GM18499 (cell line): Measurements from ENCODE around the gene ALAS2.
"Not testable (repeated sequence)": the region's sequence is repeated elsewhere in the genome, so short reads cannot be mapped to it uniquely, and the experiment has no call there.

Source experiments
- ATAC-seq: cut with Tn5 transposase; IDR thresholded peaks from one replicate; pipeline ENCODE4 v1.9.1; 2021; ENCODE audit warnings: moderate number of reproducible peaks; ENCODE audit not compliant: insufficient read depth, unreplicated experiment

ALAS2 gene

GRCh38 chrX:55030271-55031205 lies at the start of gene ALAS2:
TSS of gene ALAS2 (minus strand) at chrX:55030977. CDS start at chrX:55026000, 4,977 bp downstream.
- ATAC-seq = no peak

- no peak for ATAC-seq
Measured at GRCh38 chrX:55074851-55075467, 44.2 kb upstream of the ALAS2 start, which contains the start of gene PAGE2B. TSS of gene PAGE2B (plus strand) at chrX:55075030. CDS start at chrX:55076042, 1,012 bp downstream.

- ATAC-seq = no peak
Measured at GRCh38 chrX:55072286-55072685, 41.5 kb upstream of the ALAS2 start.

GRCh38 chrX:55067180-55067579 lies 36.4 kb upstream of the ALAS2 start:
- not testable (repeated sequence) for ATAC-seq

- no peak for ATAC-seq
Measured at GRCh38 chrX:55057675-55058249, 27.0 kb upstream of the ALAS2 start.

- ATAC-seq = no peak
Measured at GRCh38 chrX:55056820-55057674, 26.3 kb upstream of the ALAS2 start.

GRCh38 chrX:55050599-55050998 lies 19.8 kb upstream of the ALAS2 start:
- not testable (repeated sequence) for ATAC-seq

- no peak for ATAC-seq
Measured at GRCh38 chrX:55041514-55041913, 10.7 kb upstream of the ALAS2 start.

- ATAC-seq = no peak
Measured at GRCh38 chrX:55039471-55039870, 8.7 kb upstream of the ALAS2 start.

GRCh38 chrX:55033429-55033828 lies 2.7 kb upstream of the ALAS2 start:
- no peak for ATAC-seq

GRCh38 chrX:55029291-55029690 lies 1.5 kb downstream of the ALAS2 start:
- ATAC-seq = no peak

- ATAC-seq = no peak
Measured at GRCh38 chrX:55028611-55029010, 2.2 kb downstream of the ALAS2 start.

- ATAC-seq = no peak
Measured at GRCh38 chrX:55028040-55028439, 2.7 kb downstream of the ALAS2 start.

GRCh38 chrX:55026840-55027239 lies 3.9 kb downstream of the ALAS2 start:
- ATAC-seq = no peak

- no peak for ATAC-seq
Measured at GRCh38 chrX:55026143-55026542, 4.6 kb downstream of the ALAS2 start.

GRCh38 chrX:55014897-55015299 lies 15.9 kb downstream of the ALAS2 start:
- ATAC-seq = no peak

- ATAC-seq = no peak
Measured at GRCh38 chrX:55011294-55011693, 19.5 kb downstream of the ALAS2 start.

GRCh38 chrX:55008571-55009358 lies 22.0 kb downstream of the ALAS2 start:
- ATAC-seq = no peak

- no peak for ATAC-seq
Measured at GRCh38 chrX:55007656-55008055, 23.1 kb downstream of the ALAS2 start.
